Caco-2 (cell line): ENCODE results near the gene TTC24. TPM values are rescaled to one million over a fixed set of nuclear protein-coding genes. Genes with fewer than 3 reads are reported as not detected.
A peak's percentile ranks its signal among the peaks of the same experiment; 100 is the strongest.

Source experiments
- BruUV-seq: library from RNA; stranded (reverse); fragments of 400-500 nt; replicated peaks from 2 replicates; lab custom pipeline; 2021; lab: Mats Ljungman, UMichigan
- CTCF ChIA-PET: fragments of 300-600 bp; sonication (Branson Sonifier 250); formaldehyde crosslinking; loops from one replicate; lab custom pipeline; 2022; ENCODE audit warnings: antibody characterized with exemption; lab: Charles Lee
- POLR2A ChIA-PET: fragments of 300-600 bp; sonication (Branson Sonifier 250); formaldehyde crosslinking; loops from one replicate; lab custom pipeline; 2022; ENCODE audit warnings: antibody characterized with exemption; lab: Charles Lee
- DNase-seq, 2 experiments: peaks; one replicate each; pipeline versions ENCODE4 v3.0.0 to v3.0.0-alpha.2; 2020 to 2022
- H3K27me3 ChIP-seq: replicated peaks from 2 replicates; pipeline ENCODE4 v1.6.0; 2011; ENCODE audit warnings: low read length; ENCODE audit not compliant: control insufficient read depth, insufficient read depth
- H3K36me3 ChIP-seq: 2 replicates; pipeline ENCODE4 v1.5.1; 2011; ENCODE audit warnings: low read length; ENCODE audit not compliant: control insufficient read depth, insufficient read depth
- H3K4me1 ChIP-seq: fragments of 250-450 bp; sonication (Bioruptor Pico); 2 replicates; pipeline ENCODE4 v1.5.1; 2020; ENCODE audit warnings: mild to moderate bottlenecking
- H3K4me3 ChIP-seq: 2 replicates; pipeline ENCODE4 v1.5.1; 2011; ENCODE audit warnings: low read depth, mild to moderate bottlenecking, control low read depth, low read length
- H3K9me3 ChIP-seq: fragments of 250-450 bp; sonication (Bioruptor Pico); 2 replicates; pipeline ENCODE4 v1.5.1; 2020; ENCODE audit warnings: mild to moderate bottlenecking, moderate library complexity
- H3K27ac Mint-ChIP-seq: one replicate; pipeline ENCODE4 v1.8.0; 2022; ENCODE audit warnings: mixed read lengths; ENCODE audit not compliant: unreplicated experiment
- H3K27me3 Mint-ChIP-seq: one replicate; pipeline ENCODE4 v1.8.0; 2022; ENCODE audit warnings: mixed read lengths; ENCODE audit not compliant: insufficient read depth, unreplicated experiment
- H3K36me3 Mint-ChIP-seq: one replicate; pipeline ENCODE4 v1.8.0; 2022; ENCODE audit warnings: mild to moderate bottlenecking, mixed read lengths; ENCODE audit not compliant: insufficient read depth, unreplicated experiment
- H3K4me1 Mint-ChIP-seq: one replicate; pipeline ENCODE4 v1.8.0; 2022; ENCODE audit warnings: low read depth, mixed read lengths; ENCODE audit not compliant: unreplicated experiment
- H3K4me3 Mint-ChIP-seq: one replicate; pipeline ENCODE4 v1.8.0; 2022; ENCODE audit warnings: mild to moderate bottlenecking, moderate library complexity, mixed read lengths; ENCODE audit not compliant: unreplicated experiment
- H3K9me3 Mint-ChIP-seq: one replicate; pipeline ENCODE4 v1.8.0; 2022; ENCODE audit warnings: mixed read lengths; ENCODE audit not compliant: unreplicated experiment
- CTCF ChIP-seq, 2 experiments: fragments of 200-600 bp in 1 of 2; IDR thresholded peaks; 1 replicate in 1 of 2; 2 replicates in 1 of 2; pipeline versions ENCODE4 v1.5.1 to v1.8.0; 2011 to 2022; ENCODE audit warnings: antibody characterized with exemption in 1 of 2, control low read depth in 1 of 2, inconsistent platforms in 1 of 2, low read depth in 1 of 2, low read length in 1 of 2, mild to moderate bottlenecking in 1 of 2, moderate library complexity in 1 of 2; ENCODE audit not compliant: insufficient read depth in 1 of 2, severe bottlenecking in 1 of 2, unreplicated experiment in 1 of 2
- intact Hi-C: fragments of 100-400 bp; cut with micrococcal nuclease; formaldehyde crosslinking; loops from one replicate; pipeline ENCODE4 v1.10.0; 2022; ENCODE audit not compliant: unreplicated experiment
- total RNA-seq: library from RNA; stranded (reverse); gene quantifications from 2 replicates; pipeline ENCODE4 v1.2.3, GENCODE V29; 2022

Gene TTC24
- total RNA-seq, 1 experiment from 2014 or later, result not detected

- DNase-seq, result peak; percentile 69 to 70
- peak overlapping the region; percentile 28 for H3K4me3 ChIP-seq
- ChIA-PET POLR2A (interaction anchor here (0.6 to 1.0 kb wide), 3 partner anchors 53 to 117 kb away, joined by 3 to 4 read pairs (median 3); partner anchors contain the start of genes ISG20L2, METTL25B, MRPL24 and NES), CTCF (interaction anchor here (0.5 to 2.5 kb wide), 23 partner anchors 10 to 214 kb away, joined by 3 to 19 read pairs (median 5); partner anchors contain the start of gene NES)
- Mint-ChIP-seq H3K4me3 (peak overlapping the region; percentile 64), H3K9me3 (no peaks in the 10 kb centered on the region), H3K27me3 (peaks cover 28% of the 10 kb centered on the region), H3K36me3 (no peaks in the 10 kb centered on the region), H3K4me1 (peaks cover 17% of the 10 kb centered on the region), H3K27ac (no peak overlapping the region)
- no peaks in the 10 kb centered on the region for H3K36me3 ChIP-seq
- peaks cover 1% of the 10 kb centered on the region; the same call in 1 of the 2 replicates for H3K27me3 ChIP-seq
- intact Hi-C loops, result no loop called here
- H3K4me1 ChIP-seq, result peaks cover 13% of the 10 kb centered on the region
- BruUV-seq, result no TSS peak
- H3K9me3 ChIP-seq, result no peaks in the 10 kb centered on the region
- peak; percentile 12 to 49 for TF ChIP-seq CTCF (IDR thresholded peaks at IDR 0.05; ENCODE audit: insufficient read depth in 1 of 2, low read depth in 1 of 2, low read length in 1 of 2, severe bottlenecking in 1 of 2, unreplicated experiment in 1 of 2)
These were observed 44.7 kb downstream of the TTC24 start for GRCh38 chr1:156623946-156624813.

GRCh38 chr1:156624814-156625435, 45.4 kb downstream of the TTC24 start:
- no peaks in the 10 kb centered on the region for H3K36me3 ChIP-seq
- BruUV-seq, result no TSS peak
- peaks cover 1% of the 10 kb centered on the region; the same call in 1 of the 2 replicates for H3K27me3 ChIP-seq
- H3K36me3 Mint-ChIP-seq, result no peaks in the 10 kb centered on the region
- H3K4me1 Mint-ChIP-seq, result peaks cover 17% of the 10 kb centered on the region
- TF ChIP-seq CTCF (IDR thresholded peaks at IDR 0.05; ENCODE audit: insufficient read depth in 1 of 2, low read depth in 1 of 2, low read length in 1 of 2, severe bottlenecking in 1 of 2, unreplicated experiment in 1 of 2), result no peak
- H3K9me3 ChIP-seq, result no peaks in the 10 kb centered on the region
- peak overlapping the region; percentile 64 for H3K4me3 Mint-ChIP-seq
- ChIA-PET CTCF (interaction anchor here (0.5 to 2.5 kb wide), 18 partner anchors 10 to 205 kb away, joined by 3 to 19 read pairs (median 5); partner anchors contain the start of gene NES), POLR2A (interaction anchor here (0.6 to 0.9 kb wide), 2 partner anchors 40 to 52 kb away, joined by 3 to 4 read pairs; partner anchors contain the start of gene NES)
- intact Hi-C loops, result no loop called here
- peak overlapping the region; percentile 28 for H3K4me3 ChIP-seq
- H3K9me3 Mint-ChIP-seq, result no peaks in the 10 kb centered on the region
- no peak overlapping the region for H3K27ac Mint-ChIP-seq
- peaks cover 25% of the 10 kb centered on the region for H3K27me3 Mint-ChIP-seq
- peaks cover 13% of the 10 kb centered on the region for H3K4me1 ChIP-seq
- DNase-seq, result peak in 1 of 2 experiments; percentile 18
